ENCODE results near the gene VAT1. TPM values are rescaled to one million over a fixed set of nuclear protein-coding genes. Genes with fewer than 3 reads are reported as not detected.
"Not testable (repeated sequence)": the region's sequence is repeated elsewhere in the genome, so short reads cannot be mapped to it uniquely, and the experiment has no call there.

The VAT1 gene
- 10 to 100 TPM in 1 of 2 donors, 1 to 10 TPM in 1; 9.0 to 19.0 TPM for total RNA-seq

DNA sequence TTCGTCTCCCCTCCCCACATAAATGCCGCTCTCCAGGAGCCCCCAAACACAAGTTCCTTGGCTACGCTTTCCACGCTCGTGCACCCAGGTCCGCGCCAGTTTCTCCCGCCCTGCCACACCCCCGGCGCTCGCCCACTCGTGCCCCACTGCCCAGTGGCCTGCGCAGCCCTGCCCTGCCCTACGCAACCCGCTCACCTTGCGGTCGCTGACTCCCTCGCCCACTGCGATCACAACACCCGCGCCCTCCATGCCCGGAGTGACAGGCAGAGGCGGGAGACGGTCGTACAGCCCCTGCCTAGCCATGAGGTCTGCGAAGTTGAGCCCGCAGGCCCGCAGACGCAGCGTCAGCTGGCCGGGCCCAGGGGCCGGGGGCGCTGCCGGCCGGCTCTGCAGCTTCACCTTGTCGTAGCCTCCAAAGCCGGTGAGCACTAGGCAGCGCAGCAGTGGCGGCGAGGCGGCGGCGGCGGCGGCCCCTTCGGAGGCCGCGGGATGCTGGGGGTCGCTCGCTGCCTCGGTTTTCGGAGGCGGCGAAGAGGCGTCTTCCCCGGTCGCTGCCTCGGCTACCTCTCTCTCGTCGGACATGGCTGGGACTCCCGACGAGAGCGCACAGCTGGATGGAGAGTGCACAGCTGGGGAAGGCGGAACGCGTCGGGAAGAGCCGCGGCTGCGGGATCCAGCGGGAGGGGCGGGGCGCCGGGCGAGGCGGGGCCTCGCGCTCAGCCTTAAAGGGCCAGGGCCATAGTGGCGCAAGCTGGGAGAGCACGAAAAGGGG is at the start of gene VAT1:
Gene VAT1, minus strand, starts transcription at position 645 of the 772 bp plus-strand sequence. Its CDS starts 63 bp downstream, at position 582.
- H3K27me3 Mint-ChIP-seq: no peaks in the 10 kb centered on the region
- no peaks in the 10 kb centered on the region for H3K36me3 Mint-ChIP-seq
- H3K27ac Mint-ChIP-seq: no peak within 1 kb of the TSS
- ATAC-seq (peak; percentile 72 to 85), DNase-seq (ENCODE audit: low spot score) (peak; percentile 71)
- H3K4me1 Mint-ChIP-seq (ENCODE audit: low read depth in 2 of 2): peaks cover 13 to 32% of the 10 kb centered on the region in 2 donors
- no peaks in the 10 kb centered on the region for H3K9me3 Mint-ChIP-seq
- peak within 1 kb of the TSS; percentile 82 for H3K4me3 Mint-ChIP-seq

DNA sequence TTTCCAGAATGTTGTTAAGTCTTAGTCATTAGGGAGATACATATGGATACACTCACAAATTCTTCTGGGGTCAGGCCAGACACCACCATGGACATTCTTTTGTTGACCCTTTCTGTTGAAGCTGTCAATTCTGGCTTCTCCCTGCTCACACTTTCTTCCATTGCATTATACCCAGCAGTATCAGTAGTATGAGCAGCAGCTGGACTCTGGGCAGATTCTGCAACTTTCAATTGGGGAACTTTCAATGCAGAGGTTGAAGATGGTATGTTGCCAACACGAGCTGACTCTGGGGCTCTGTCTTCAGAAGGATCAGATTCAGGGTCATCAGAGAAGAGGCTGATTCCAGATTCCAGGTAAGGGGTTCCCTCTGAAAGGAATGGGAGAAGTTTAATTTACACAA is 48.7 kb upstream of the VAT1 start:
- Mint-ChIP-seq H3K27ac (no peak overlapping the region), H3K4me1 (ENCODE audit: low read depth in 2 of 2) (no peaks in the 10 kb centered on the region), H3K27me3 (no peaks in the 10 kb centered on the region), H3K36me3 (peaks cover 1% of the 10 kb centered on the region), H3K4me3 (no peak overlapping the region), H3K9me3 (no peaks in the 10 kb centered on the region)
- ATAC-seq (no peak), DNase-seq (ENCODE audit: low spot score) (no peak)

DNA sequence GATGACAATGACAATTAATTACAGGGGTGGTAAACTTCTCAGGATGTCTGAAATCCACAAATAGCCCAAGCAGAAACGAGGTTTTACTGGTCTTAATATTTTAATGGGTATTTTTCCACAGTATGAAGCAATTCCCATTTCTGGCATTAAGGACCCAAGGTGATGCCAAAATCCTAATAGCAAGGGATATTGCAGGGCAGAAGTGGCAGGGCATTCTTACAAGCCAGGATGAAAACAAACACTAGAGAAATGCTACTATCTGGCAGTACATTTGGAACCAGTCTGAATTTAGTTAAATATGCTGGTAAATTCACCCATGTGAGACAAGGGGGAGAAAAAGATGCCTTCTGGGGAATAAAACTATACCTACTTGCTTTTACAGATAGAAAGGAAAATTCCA is 48.1 kb upstream of the VAT1 start:
- no peaks in the 10 kb centered on the region for H3K9me3 Mint-ChIP-seq
- ATAC-seq (no peak), DNase-seq (ENCODE audit: low spot score) (no peak)
- no peak overlapping the region for H3K4me3 Mint-ChIP-seq
- H3K4me1 Mint-ChIP-seq (ENCODE audit: low read depth in 2 of 2): no peaks in the 10 kb centered on the region
- H3K36me3 Mint-ChIP-seq: peaks cover 4% of the 10 kb centered on the region
- no peak overlapping the region for H3K27ac Mint-ChIP-seq
- H3K27me3 Mint-ChIP-seq: no peaks in the 10 kb centered on the region

DNA sequence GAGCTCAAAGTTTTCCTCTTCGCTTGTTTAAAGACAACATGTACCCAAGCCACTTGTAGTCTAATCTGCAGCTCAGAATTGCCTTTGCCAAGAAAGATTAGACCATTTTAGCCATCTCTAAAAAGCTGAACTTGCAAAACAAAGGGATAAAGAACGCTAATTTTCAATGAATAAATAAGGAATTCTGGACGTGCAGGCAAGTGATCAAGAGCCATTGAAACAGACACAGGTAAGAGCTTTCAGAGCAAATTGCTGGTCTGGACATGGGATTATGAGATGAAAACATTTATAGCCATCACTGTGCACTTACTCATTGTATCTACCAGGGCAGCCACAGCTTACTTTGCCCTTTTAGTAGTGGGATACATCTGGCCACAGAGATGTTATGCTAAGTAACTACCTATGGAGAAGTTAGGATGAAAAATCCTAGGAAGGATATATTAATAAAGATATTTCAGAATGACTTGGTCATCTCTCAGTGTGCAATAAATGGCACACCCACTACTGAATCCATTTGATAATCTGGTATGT is 47.2 kb upstream of the VAT1 start:
- no peak overlapping the region for H3K4me3 Mint-ChIP-seq
- ATAC-seq: no peak
- DNase-seq (ENCODE audit: low spot score): no peak
- no peaks in the 10 kb centered on the region for H3K9me3 Mint-ChIP-seq
- no peaks in the 10 kb centered on the region for H3K27me3 Mint-ChIP-seq
- H3K36me3 Mint-ChIP-seq: peaks cover 4% of the 10 kb centered on the region
- H3K27ac Mint-ChIP-seq: no peak overlapping the region
- H3K4me1 Mint-ChIP-seq (ENCODE audit: low read depth in 2 of 2): no peaks in the 10 kb centered on the region

DNA sequence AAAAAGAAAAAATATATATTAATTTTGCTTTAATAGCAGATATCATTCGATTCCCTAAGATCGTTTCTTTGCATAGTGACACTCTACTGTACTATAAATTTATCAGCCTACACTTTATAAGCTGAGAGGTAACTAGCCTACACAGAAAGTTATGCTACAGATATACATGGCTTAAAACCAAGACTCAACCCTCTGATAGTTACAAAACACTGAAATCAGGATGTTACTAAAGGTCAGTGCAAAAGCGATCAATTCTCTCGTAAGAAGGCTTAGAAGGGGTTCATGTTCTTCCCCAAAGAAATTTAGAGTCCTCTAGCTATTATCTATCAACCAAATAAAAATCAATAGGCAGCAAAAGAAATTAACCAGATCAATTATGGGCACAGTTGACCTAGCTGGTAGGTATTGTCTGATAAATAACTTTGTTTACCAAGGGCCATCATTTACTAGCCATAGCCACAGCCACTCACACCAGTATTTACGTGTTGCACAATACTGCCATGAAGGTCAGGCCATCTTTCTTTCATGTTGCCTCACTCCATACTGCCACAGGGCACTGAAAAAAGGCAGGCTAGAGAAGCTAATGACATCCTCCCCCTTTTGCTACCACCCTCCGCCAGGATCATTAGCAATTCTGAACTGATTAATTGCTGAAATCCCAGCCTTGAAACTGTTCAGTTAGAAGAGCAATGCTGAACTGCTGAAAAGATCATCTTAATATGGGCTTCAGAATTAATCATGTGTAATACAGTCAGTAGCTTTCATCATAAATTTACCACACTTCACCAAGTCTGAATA is 46.6 kb upstream of the VAT1 start:
- no peak overlapping the region for H3K27ac Mint-ChIP-seq
- no peaks in the 10 kb centered on the region for H3K4me1 Mint-ChIP-seq (ENCODE audit: low read depth in 2 of 2)
- peaks cover 4% of the 10 kb centered on the region for H3K36me3 Mint-ChIP-seq
- ATAC-seq (no peak), DNase-seq (ENCODE audit: low spot score) (no peak)
- no peaks in the 10 kb centered on the region for H3K27me3 Mint-ChIP-seq
- no peak overlapping the region for H3K4me3 Mint-ChIP-seq
- H3K9me3 Mint-ChIP-seq: no peaks in the 10 kb centered on the region

DNA sequence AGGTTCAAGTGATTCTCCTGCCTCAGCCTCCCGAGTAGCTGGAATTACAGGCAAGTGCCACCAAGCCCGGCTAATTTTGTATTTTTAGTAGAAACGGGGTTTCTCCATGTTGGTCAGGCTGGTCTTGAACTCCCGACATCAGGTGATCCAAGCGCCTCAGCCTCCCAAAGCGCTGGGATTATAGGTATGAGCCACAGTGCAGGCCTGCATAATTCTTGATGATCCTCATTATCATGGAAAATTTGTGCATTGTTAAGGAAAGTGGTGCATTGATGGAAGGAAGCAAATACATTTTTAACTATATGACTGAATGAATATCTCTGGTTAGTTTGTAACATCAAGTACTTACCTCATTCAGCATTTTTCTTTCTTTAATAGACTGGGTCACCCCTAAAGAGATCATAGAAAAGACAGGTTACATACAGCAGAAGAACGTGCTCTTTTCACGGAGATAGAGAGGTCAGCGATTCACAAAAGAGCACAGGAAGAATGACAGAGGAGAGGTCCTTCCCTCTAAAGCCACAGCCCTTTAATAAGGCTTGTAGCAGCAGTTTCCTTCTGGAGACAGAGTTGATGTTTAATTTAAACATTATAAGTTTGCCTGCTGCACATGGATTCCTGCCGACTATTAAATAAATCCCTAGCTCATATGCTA is 40.9 kb upstream of the VAT1 start:
- H3K4me1 Mint-ChIP-seq (ENCODE audit: low read depth in 2 of 2): no peaks in the 10 kb centered on the region
- DNase-seq (ENCODE audit: low spot score): no peak
- no peaks in the 10 kb centered on the region for H3K9me3 Mint-ChIP-seq
- peaks cover 4% of the 10 kb centered on the region for H3K36me3 Mint-ChIP-seq
- H3K27me3 Mint-ChIP-seq: no peaks in the 10 kb centered on the region
- no peak overlapping the region for H3K27ac Mint-ChIP-seq
- ATAC-seq: no peak
- no peak overlapping the region for H3K4me3 Mint-ChIP-seq

DNA sequence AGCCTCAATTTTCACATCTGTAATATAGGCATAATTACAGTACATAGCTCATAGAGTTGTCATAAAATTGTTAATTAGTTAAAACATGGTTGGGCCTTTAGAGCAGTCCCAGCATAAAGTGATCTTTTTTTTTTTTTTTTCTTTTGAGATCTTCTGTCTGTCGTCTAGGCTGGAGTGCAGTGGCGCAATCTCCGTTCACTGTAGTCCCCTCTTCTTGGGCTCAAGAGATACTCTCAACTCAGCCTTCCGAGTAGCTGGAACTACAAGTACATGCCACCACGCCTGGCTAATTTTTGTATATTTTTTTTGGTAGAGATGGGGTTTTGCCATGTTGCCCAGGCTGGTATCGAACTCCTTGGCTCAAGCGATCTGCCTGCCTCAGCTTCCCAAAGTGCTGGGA is 33.9 kb upstream of the VAT1 start:
- DNase-seq (ENCODE audit: low spot score) (no peak), ATAC-seq (no peak)
- Mint-ChIP-seq H3K4me3 (no peak overlapping the region), H3K27ac (no peak overlapping the region), H3K36me3 (peaks cover 6% of the 10 kb centered on the region), H3K27me3 (no peaks in the 10 kb centered on the region), H3K9me3 (no peaks in the 10 kb centered on the region), H3K4me1 (ENCODE audit: low read depth in 2 of 2) (no peaks in the 10 kb centered on the region)

DNA sequence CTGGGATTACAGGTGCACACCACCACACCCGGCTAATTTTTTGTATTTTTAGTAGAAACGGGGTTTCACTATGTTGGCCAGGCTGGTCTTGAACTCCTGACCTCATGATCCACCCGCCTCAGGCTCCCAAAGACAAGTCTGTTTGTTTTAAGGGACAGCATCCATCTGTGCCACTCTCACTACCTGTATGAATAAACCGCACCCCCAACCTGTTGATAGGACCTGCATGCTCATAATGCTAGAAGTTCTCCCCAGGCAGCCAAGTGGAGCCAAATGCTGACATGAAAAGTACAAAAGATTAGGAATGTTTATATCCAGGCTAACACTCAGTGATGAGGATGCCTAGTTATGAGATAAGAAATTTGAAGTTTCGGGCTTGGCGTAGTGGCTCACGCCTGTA is 30.8 kb upstream of the VAT1 start:
- not testable (repeated sequence) for H3K27me3 Mint-ChIP-seq; DNase-seq (ENCODE audit: low spot score); ATAC-seq; H3K9me3 Mint-ChIP-seq; H3K27ac Mint-ChIP-seq; H3K36me3 Mint-ChIP-seq; H3K4me3 Mint-ChIP-seq; H3K4me1 Mint-ChIP-seq (ENCODE audit: low read depth in 2 of 2)

DNA sequence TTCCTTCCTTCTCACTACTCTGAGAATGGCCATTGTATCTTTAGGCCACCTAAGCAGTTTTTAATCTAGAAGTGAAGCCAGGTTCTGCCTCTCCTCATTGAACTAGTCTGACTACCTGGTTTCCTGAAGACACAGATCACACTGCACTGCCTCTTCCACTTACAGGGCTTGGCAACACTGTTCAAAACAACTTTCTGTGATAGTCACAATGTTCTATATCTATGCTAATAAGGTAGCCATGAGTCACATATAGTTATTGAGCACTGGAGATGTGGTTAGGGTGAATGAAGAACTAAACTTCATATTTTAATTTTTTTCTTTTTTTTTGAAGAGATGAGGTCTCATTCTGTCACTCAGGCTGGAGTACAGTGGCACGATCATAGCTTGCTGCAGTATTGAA is 29.8 kb upstream of the VAT1 start:
- H3K9me3 Mint-ChIP-seq: no peaks in the 10 kb centered on the region
- H3K27ac Mint-ChIP-seq: no peak overlapping the region
- H3K27me3 Mint-ChIP-seq: no peaks in the 10 kb centered on the region
- ATAC-seq: no peak
- no peak overlapping the region for H3K4me3 Mint-ChIP-seq
- DNase-seq (ENCODE audit: low spot score): no peak
- H3K4me1 Mint-ChIP-seq (ENCODE audit: low read depth in 2 of 2): no peaks in the 10 kb centered on the region
- peaks cover 5% of the 10 kb centered on the region for H3K36me3 Mint-ChIP-seq

DNA sequence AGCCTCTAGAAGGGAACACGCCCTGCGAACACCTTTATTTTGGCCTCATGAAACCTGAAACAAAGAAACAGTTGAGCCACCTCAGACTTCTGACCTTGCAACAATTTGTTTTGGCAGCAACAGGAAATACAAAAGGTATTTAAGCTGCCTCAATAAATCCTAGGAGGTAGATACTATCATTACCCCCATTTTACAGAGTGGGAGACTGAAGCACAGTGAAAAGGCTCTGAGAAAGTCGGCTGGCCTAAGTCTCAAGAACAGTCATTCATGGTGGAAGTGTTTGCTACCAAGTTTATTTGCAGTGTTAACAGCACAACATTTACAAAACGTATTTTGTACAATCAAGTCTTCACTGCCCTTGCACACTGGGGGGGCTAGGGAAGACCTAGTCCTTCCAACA is 21.8 kb upstream of the VAT1 start:
- Mint-ChIP-seq H3K9me3 (no peaks in the 10 kb centered on the region), H3K4me3 (no peak overlapping the region), H3K27ac (no peak overlapping the region), H3K36me3 (no peaks in the 10 kb centered on the region), H3K27me3 (no peaks in the 10 kb centered on the region), H3K4me1 (ENCODE audit: low read depth in 2 of 2) (no peaks in the 10 kb centered on the region)
- no peak for ATAC-seq
- DNase-seq (ENCODE audit: low spot score): no peak

DNA sequence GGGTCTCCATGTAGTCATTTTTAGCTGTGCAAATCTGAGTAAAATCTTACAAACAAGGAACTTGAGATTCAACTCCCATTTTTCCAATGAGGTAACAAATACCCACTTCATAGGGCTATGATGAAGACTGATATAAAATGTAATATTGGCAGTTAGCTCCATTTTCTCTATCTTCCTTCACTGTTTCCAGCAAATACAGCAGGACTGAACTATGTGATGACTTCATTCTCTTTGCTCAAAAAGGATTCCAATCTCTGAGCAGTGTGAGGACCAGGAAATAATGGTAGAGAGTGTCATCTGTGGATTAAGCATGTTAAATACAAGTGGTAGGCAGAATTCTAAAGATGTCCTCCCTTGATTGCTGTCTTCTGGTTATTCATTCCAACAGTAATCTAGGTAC is 21.1 kb upstream of the VAT1 start:
- ATAC-seq (no peak), DNase-seq (ENCODE audit: low spot score) (no peak)
- Mint-ChIP-seq H3K27me3 (no peaks in the 10 kb centered on the region), H3K4me3 (no peak overlapping the region), H3K27ac (no peak overlapping the region), H3K9me3 (no peaks in the 10 kb centered on the region), H3K4me1 (ENCODE audit: low read depth in 2 of 2) (no peaks in the 10 kb centered on the region), H3K36me3 (no peaks in the 10 kb centered on the region)

DNA sequence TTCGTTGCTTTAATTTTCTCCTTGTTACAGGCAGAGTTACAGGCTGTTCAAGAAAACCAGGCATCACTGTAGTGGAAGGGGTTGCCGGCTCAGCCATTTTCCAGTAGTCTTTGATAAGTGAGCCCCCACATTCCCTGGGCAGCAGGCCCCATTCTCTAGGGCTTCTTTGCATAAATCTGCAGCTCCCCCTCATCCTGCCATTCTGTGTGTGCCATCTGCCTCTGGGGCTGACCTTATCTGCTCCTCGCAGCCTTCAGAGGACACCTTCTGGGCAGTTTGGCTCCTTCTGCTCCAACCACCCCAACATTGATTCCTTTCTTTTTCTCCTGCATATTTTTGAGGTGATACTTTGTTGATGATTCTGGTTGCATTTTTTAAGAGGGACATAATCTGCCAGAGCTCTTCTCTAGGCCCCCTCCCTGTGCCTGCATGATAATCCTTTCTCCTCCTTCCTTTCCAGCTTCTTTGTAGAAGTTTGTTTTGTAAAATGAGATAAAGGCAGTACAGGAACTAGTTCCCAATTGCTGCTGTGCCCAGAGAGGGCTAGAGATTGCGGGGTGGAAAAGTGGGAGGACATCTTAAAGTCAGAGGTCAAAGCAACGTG is 19.9 kb upstream of the VAT1 start:
- no peak for ATAC-seq
- DNase-seq (ENCODE audit: low spot score): no peak
- Mint-ChIP-seq H3K27ac (no peak overlapping the region), H3K36me3 (no peaks in the 10 kb centered on the region), H3K4me3 (no peak overlapping the region), H3K27me3 (no peaks in the 10 kb centered on the region), H3K4me1 (ENCODE audit: low read depth in 2 of 2) (no peaks in the 10 kb centered on the region), H3K9me3 (no peaks in the 10 kb centered on the region)

DNA sequence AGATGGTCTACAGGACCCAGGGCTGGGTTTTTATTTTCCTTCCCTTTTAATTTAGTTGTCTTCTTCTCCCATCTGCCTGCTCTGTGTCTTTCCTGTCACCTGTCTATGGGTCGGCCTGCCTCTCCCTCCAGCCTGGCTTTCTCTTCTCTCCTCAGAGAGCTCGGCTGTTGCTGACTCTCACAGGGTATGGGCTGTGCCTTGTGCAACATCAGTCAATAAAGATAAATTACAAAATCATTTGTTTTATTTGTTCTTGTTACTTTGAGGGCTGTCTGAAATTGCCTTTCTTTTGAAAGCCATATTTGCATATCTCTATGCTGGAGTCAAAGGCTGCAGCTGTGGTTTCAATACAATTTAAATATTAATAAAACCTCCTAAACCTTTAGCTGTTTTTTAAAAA is 18.5 kb upstream of the VAT1 start:
- Mint-ChIP-seq H3K9me3 (no peaks in the 10 kb centered on the region), H3K27me3 (no peaks in the 10 kb centered on the region), H3K36me3 (no peaks in the 10 kb centered on the region), H3K4me1 (ENCODE audit: low read depth in 2 of 2) (no peaks in the 10 kb centered on the region), H3K27ac (no peak overlapping the region), H3K4me3 (no peak overlapping the region)
- DNase-seq (ENCODE audit: low spot score): no peak
- no peak for ATAC-seq

Data from natural killer cell treated with Interleukin-12 subunit alpha and Interleukin-12 subunit beta and Interleukin-15 and Interleukin-18, amount 100 ng/mL, for 72 hours (primary cell).